ENCODE measurements around the gene BTBD16. TPM values are rescaled to one million over a fixed set of nuclear protein-coding genes. Genes with fewer than 3 reads are reported as not detected.

The BTBD16 gene
- total RNA-seq, 1 experiment from 2014 or later, result not detected

DNA sequence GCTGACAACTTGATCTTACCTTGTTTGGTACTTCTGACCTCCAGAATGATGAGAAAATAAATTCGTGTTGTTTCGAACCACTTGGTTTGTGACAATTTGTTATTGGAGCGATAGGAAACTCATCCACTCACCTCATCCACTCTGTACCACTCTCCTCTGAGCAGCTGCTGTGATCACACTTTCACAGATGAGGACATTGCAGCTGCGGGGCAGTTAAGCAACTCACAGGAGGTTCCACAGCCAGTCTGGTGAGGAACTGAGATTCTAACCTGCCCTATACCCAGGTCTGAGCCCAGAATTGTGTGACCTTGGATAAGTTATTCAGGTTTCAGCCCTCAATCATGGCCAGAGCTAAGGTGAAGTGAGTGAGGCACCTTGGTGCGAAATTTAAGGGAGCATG lies 35.2 kb downstream of the BTBD16 start:
- Mint-ChIP-seq H3K4me3 (no peak overlapping the region), H3K36me3 (ENCODE audit: insufficient read depth in 1 of 3, low read depth in 3 of 3) (peaks cover 0 to 8% (median 0%) of the 10 kb centered on the region in 3 experiments; a peak in 1 of 7 replicates), H3K9me3 (peaks cover 6 to 8% of the 10 kb centered on the region in 2 experiments), H3K27ac (no peak overlapping the region), H3K4me1 (peaks cover 18 to 20% of the 10 kb centered on the region in 2 experiments), H3K27me3 (ENCODE audit: low read depth) (peaks cover 1% of the 10 kb centered on the region)
- Histone ChIP-seq H2BK12ac (ENCODE audit: insufficient read length, low read depth, low read length) (no peak overlapping the region), H3K56ac (ENCODE audit: insufficient read length, low read depth, low read length) (no peak overlapping the region), H3K79me1 (ENCODE audit: insufficient read depth, low read depth, low read length, poor library complexity, severe bottlenecking) (no peaks in the 10 kb centered on the region), H2BK120ac (ENCODE audit: low read depth, low read length, poor library complexity, severe bottlenecking) (no peak overlapping the region), H3K4me2 (ENCODE audit: insufficient read depth, insufficient read length, low read length) (no peak overlapping the region), H4K91ac (ENCODE audit: insufficient read length, low read depth, low read length) (no peak overlapping the region), H3K23me2 (ENCODE audit: insufficient read length, low read depth, low read length, poor library complexity, severe bottlenecking) (no peaks in the 10 kb centered on the region), H2BK20ac (ENCODE audit: low read depth, low read length, poor library complexity, severe bottlenecking) (no peak overlapping the region), H4K8ac (replicated peaks; ENCODE audit: insufficient read length, low read depth, low read length) (no peak overlapping the region), H3K18ac (ENCODE audit: insufficient read length, low read depth, low read length) (no peak overlapping the region), H3K4ac (ENCODE audit: low read depth, low read length) (no peak overlapping the region), H3K23ac (ENCODE audit: insufficient read length, low read depth, low read length) (no peak overlapping the region), H3K9me3 (ENCODE audit: control insufficient read depth, low read depth, low read length) (no peaks in the 10 kb centered on the region), H4K5ac (ENCODE audit: insufficient read length, low read depth, low read length) (no peak overlapping the region), H3K27ac (ENCODE audit: insufficient read length, low read depth, low read length) (no peak overlapping the region), H3K4me1 (ENCODE audit: insufficient read depth, low read length) (no peaks in the 10 kb centered on the region; the same call in 1 of the 2 replicates), H2AK5ac (ENCODE audit: insufficient read length, low read length) (no peak overlapping the region), H3K79me2 (ENCODE audit: insufficient read depth, low read length) (no peaks in the 10 kb centered on the region), H2AFZ (ENCODE audit: low read length) (no peak overlapping the region), H4K20me1 (ENCODE audit: control insufficient read depth, insufficient read depth, insufficient read length) (no peaks in the 10 kb centered on the region), H3K14ac (ENCODE audit: insufficient read depth, low read length) (no peak overlapping the region), H3K9ac (ENCODE audit: extremely low read depth, insufficient read length, low read length) (no peak overlapping the region), H2BK15ac (ENCODE audit: low read depth, low read length) (no peak overlapping the region), H3T11ph (ENCODE audit: low read length) (no peak overlapping the region), H3K27me3 (ENCODE audit: insufficient read depth, low read length) (no peaks in the 10 kb centered on the region), H2BK5ac (ENCODE audit: insufficient read length, low read length) (no peak overlapping the region)
- WGBS (ENCODE audit: extremely low coverage, insufficient read length, low lambda C conversion rate), result no CpG with 5 or more reads among the region's 5 CpGs
- TF ChIP-seq, protein P1, sequence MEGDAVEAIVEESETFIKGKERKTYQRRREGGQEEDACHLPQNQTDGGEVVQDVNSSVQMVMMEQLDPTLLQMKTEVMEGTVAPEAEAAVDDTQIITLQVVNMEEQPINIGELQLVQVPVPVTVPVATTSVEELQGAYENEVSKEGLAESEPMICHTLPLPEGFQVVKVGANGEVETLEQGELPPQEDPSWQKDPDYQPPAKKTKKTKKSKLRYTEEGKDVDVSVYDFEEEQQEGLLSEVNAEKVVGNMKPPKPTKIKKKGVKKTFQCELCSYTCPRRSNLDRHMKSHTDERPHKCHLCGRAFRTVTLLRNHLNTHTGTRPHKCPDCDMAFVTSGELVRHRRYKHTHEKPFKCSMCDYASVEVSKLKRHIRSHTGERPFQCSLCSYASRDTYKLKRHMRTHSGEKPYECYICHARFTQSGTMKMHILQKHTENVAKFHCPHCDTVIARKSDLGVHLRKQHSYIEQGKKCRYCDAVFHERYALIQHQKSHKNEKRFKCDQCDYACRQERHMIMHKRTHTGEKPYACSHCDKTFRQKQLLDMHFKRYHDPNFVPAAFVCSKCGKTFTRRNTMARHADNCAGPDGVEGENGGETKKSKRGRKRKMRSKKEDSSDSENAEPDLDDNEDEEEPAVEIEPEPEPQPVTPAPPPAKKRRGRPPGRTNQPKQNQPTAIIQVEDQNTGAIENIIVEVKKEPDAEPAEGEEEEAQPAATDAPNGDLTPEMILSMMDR (conservative IDR thresholded peaks at IDR 0.05), result no peak
- DNase-seq, result no peak
